LNCaP clone FGC (cell line): Measurements from ENCODE around the gene PLEKHA4.
A peak's percentile ranks its signal among the peaks of the same experiment; 100 is the strongest.

Experiments
- DNase-seq: peaks from one replicate; pipeline ENCODE4 v3.0.0-alpha.2; 2011; ENCODE audit warnings: low read depth
- H3K4me3 ChIP-seq: 2 replicates; pipeline ENCODE4 v1.5.1; 2011; ENCODE audit warnings: mild to moderate bottlenecking, low read depth, low read length, control low read depth
- CTCF ChIP-seq: IDR thresholded peaks from 2 replicates; pipeline ENCODE4 v1.5.1; 2012; ENCODE audit warnings: mild to moderate bottlenecking; ENCODE audit not compliant: control insufficient read depth, insufficient read depth; ENCODE audit errors: extremely low read depth

The PLEKHA4 gene

GRCh38 chr19:48833977-48834376 is 34.4 kb downstream of the PLEKHA4 start:
- DNase-seq, result no peak
- no peak overlapping the region for H3K4me3 ChIP-seq
- no peak for TF ChIP-seq CTCF

GRCh38 chr19:48833049-48833448 is 35.4 kb downstream of the PLEKHA4 start:
- no peak for DNase-seq
- no peak for TF ChIP-seq CTCF
- no peak overlapping the region for H3K4me3 ChIP-seq

GRCh38 chr19:48830965-48831364 is 37.5 kb downstream of the PLEKHA4 start:
- TF ChIP-seq CTCF, result no peak
- DNase-seq, result no peak
- H3K4me3 ChIP-seq, result no peak overlapping the region

- H3K4me3 ChIP-seq, result no peak overlapping the region
- no peak for TF ChIP-seq CTCF
- no peak for DNase-seq
Measured at GRCh38 chr19:48830088-48830487, 38.3 kb downstream of the PLEKHA4 start.

- H3K4me3 ChIP-seq, result no peak overlapping the region
Measured at GRCh38 chr19:48826606-48827020, 41.8 kb downstream of the PLEKHA4 start.

GRCh38 chr19:48822514-48822913 is 45.9 kb downstream of the PLEKHA4 start:
- TF ChIP-seq CTCF, result no peak
- DNase-seq, result no peak
- H3K4me3 ChIP-seq, result no peak overlapping the region

More at GRCh38 chr19:48826606-48827020, 41.8 kb downstream of the PLEKHA4 start:
- TF ChIP-seq CTCF, result 0 out of 2 replicates have a peak, but pooled peaks have one; percentile 17
- peak; percentile 56 for DNase-seq

- no peak overlapping the region for H3K4me3 ChIP-seq
- no peak for DNase-seq
- TF ChIP-seq CTCF, result no peak
Measured at GRCh38 chr19:48821633-48822032, 46.8 kb downstream of the PLEKHA4 start.
